GM19463 (cell line): ENCODE data around the gene SH3PXD2A.

ENCODE experiments used
- ATAC-seq: cut with Tn5 transposase; IDR thresholded peaks from one replicate; pipeline ENCODE4 v1.9.1; 2021; ENCODE audit warnings: mild to moderate bottlenecking, moderate library complexity; ENCODE audit not compliant: unreplicated experiment

Gene SH3PXD2A

GRCh38 chr10:103835096-103836050 lies 20.0 kb downstream of the SH3PXD2A start:
- ATAC-seq, result no peak

GRCh38 chr10:103834436-103835095 lies 20.8 kb downstream of the SH3PXD2A start:
- ATAC-seq, result no peak

- no peak for ATAC-seq
These were observed 21.5 kb downstream of the SH3PXD2A start for GRCh38 chr10:103833731-103834365.

DNA sequence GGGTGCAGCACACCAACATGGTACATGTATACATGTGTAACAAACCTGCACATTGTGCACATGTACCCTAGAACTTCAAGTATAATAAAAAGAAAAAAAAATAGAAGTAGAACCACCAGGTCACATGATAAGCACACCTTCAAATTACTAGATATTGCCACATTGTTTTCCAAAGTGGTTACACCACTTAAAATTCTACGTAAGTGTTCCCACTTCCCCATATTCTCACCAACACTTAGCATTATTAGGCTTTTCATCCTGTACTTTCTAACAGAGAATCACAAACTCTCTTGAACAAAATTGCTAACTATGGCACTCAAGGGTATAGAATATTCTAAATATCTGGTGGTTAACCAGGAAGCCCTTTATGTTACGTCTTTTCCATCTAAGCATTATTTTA lies 22.6 kb downstream of the SH3PXD2A start:
- ATAC-seq, result no peak

DNA sequence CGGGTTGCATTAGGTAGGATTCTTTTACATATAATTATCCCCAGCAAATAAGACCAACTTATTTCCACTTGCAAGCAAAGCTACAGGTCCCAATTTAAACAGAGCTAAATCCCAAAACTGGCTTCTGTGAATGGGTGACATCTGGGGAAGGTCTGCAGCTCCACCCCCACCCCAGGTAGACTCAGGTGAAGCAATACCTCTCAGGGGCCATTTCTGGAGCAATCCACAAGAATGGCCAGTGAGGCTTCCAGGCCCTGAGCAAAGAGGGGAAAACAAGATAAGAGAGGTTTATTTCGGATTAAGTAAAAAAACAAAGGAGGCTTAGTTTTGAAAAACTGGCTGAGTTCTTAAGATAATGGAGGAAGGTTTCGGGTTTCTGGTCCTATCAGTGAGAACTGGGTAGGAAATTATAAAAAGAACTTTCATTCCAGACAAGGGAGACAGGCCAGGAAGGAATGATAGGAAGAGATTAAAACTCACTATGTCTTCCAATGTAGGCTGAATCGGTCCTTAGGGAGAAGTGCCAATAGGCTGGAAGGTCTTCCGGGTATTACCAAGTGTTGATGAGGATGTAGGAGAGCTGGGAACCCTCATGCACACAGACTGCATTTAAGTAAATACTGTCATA lies 25.4 kb downstream of the SH3PXD2A start:
- no peak for ATAC-seq

DNA sequence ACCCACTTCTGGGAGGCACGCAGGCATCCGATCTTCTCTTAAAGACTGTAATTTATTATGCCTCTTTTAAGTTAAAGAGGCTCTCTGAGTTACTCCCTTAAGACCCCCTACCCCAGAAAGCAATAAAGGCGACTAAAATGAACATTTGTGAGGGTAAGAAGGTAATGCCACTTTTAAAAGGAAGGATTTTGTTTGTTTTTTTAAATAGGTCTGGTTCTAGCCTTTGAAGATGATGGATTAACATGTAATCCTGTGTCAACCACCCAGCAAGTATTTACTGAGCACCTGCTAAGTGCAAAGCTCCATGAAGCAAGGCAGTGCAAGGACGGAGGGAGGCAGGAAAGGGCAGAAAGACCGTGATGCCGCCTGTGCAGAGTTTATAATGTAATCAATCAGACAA lies 26.1 kb downstream of the SH3PXD2A start:
- no peak for ATAC-seq

GRCh38 chr10:103828587-103829197 lies 26.7 kb downstream of the SH3PXD2A start:
- no peak for ATAC-seq

DNA sequence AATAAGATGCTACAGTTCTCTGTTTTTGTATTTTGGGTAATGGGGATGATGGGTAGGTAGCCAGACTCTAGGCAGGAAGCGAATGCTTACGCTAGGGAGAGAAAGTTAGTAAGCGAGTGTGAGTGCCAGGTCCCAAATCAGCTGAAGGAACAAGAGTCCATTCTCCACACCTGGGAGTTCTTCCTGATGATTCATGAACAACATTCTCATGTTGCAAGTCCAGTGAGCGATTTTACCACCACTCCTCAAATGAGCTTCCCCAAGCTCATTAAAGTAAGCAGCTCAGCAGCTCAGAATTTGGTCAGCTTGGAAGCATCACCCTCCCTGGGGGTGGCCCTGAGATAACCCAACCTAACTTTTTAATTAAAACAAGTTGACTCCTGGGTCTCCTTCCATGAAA lies 27.3 kb downstream of the SH3PXD2A start:
- ATAC-seq, result no peak

DNA sequence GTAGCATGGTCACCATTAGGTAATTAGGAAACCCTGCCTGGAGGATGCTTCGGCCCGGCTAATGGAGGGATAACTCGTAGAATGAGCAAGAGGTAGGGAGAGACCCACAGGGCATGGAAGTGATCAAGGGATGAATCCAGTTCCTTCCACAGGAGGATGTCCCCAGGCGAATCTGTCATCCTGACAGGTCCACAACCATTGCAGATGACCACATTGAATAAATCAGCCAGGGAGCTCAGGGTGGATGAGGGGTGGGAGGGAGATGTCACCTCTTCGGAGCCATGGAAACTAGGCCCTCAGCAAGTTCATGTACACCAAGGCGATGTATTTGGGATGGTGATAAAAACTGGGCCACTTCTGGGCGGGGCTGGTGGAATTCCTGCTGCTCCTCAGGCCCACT lies 28.5 kb downstream of the SH3PXD2A start:
- ATAC-seq, result no peak

DNA sequence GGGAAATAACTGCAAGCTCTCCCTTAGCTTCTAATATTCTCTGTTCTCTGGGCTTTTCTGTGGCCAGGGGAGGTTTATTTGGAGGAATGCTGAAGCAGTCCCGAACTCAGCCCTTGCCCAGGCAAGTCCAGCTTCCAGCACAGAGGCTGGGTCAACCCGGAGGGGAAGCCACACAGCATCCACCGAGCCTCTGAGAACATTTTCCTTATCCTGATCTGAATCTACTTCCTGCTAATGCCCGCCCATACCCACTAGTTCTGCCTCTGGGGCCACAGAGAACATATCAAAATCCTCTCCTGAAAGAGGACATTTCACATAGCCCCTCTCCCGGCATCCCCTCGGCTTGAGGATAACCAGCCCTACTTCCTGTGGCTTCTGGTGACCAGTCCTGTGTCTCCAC lies 31.1 kb downstream of the SH3PXD2A start:
- ATAC-seq, result no peak

- no peak for ATAC-seq
These were observed 31.6 kb downstream of the SH3PXD2A start for GRCh38 chr10:103823706-103824272.

DNA sequence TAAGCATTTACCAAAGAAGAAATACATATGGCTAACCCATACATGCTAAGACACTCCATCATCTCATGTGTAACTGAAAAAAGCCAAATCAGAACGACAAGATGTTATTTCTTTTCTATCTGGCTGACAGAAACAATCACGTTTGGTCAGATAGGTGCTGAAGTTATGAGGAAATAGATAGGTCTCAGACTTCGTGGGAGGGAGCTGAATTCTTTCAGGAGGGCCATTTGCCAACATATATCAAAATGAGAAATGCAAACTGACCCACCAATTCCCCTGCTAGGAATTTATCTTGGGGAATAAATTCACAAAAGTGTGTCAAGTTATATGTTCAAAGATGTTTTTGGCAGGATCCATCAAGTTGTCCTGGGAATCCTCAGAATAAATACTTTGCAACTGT lies 32.6 kb downstream of the SH3PXD2A start:
- ATAC-seq, result no peak

- no peak for ATAC-seq
These were observed 33.2 kb downstream of the SH3PXD2A start for GRCh38 chr10:103822107-103822716.

DNA sequence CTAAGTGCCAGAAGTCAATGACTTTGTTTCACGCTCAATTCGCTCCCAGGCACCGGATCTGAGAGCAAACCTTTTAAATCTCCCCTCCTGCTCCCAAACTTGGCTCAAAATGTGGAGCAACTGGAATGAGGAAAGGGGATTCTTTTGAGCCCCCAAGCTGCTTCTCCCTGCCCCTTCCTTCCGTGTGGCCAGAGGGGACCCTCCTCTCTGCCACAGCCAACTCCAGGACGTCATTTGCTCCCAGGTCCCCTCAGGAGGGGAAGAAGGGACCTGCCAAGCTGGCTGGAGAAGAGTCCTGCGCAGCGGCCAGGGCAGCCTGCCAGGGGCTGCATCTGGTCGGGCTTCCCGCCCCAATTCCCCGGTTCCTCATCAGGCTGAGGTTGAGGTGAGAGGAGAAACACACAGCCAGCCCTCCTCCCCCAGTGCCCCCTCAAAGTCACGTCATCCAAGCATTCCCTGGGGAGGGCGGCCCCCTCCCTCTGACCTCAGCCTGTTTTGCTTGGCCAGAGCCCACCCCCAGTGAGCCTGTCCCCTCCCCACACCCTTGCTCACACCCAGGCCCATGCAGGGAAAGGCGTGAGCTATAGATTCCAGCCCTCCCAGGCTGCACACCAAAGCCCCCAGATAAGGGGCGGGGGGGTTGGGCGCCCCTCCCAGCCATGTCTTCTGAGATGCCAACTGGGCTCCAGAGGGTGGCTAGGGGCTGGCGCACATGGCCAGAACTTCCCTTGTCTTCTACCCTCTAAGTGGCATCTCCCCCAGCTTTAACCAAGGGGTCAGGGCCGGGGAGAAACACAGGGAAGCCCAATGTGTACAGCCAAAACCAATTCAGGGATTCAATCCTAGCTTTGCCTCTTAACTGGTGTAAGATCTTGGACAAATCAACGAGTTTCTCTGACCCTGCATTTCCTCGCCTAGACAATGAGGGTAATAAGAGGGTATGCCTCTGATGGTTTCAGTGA lies 35.0 kb downstream of the SH3PXD2A start:
- ATAC-seq, result no peak

GRCh38 chr10:103819493-103819892 lies 35.9 kb downstream of the SH3PXD2A start:
- ATAC-seq, result no peak

- no peak for ATAC-seq
These were observed 36.5 kb downstream of the SH3PXD2A start for GRCh38 chr10:103818765-103819374.

GRCh38 chr10:103818105-103818504 lies 37.3 kb downstream of the SH3PXD2A start:
- no peak for ATAC-seq

DNA sequence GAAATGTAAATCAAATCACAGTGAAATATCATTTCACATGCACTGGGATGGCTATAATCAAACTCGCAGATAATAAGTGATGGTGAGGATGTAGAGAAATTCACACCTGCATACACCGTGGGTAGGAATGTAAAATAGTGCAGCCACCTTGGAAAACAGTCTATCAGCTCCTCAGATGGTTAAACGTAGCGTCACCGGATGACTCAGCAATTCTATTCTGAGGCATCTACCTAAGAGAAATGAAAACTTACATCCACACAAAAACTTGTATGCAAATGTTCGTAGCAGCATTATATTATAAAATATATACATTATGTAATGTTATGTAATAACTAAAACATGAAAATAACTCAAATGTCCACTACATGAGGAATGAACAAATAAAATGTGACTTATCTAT lies 38.9 kb downstream of the SH3PXD2A start:
- no peak for ATAC-seq
